ENCODE measurements around the gene LRRC52. TPM values are rescaled to one million over a fixed set of nuclear protein-coding genes. Genes with fewer than 3 reads are reported as not detected.

The LRRC52 gene
- total and polyA plus RNA-seq, 2 of the 13 experiments (the other 11 are each of a cell fraction or from before 2014, with no cell fraction given), result not detected

GRCh38 chr1:165597883-165598675, 54.3 kb downstream of the LRRC52 start:
- under 1% methylated on average over 37 of the region's 38 CpGs for WGBS (ENCODE audit: low lambda C conversion rate)
- peak overlapping the region; percentile 96 for H3K4me2 ChIP-seq (ENCODE audit: low read depth, low read length)
- H3K9me3 ChIP-seq (ENCODE audit: low read length), result no peaks in the 10 kb centered on the region
- H2AFZ ChIP-seq (ENCODE audit: low read length), result peak overlapping the region; percentile 83
- peak; percentile 90 for DNase-seq (ENCODE audit: low spot score)
- H3K27me3 ChIP-seq (ENCODE audit: control insufficient read depth in 1 of 2, insufficient read depth in 2 of 2, low read length in 2 of 2), result no peaks in the 10 kb centered on the region
- no peaks in the 10 kb centered on the region for H3K79me2 ChIP-seq (ENCODE audit: insufficient read depth, low read length)
- peak overlapping the region; percentile 74 for H3K9ac ChIP-seq (ENCODE audit: insufficient read depth, low read depth, low read length)
- H3K4me3 ChIP-seq (replicated peaks in 1 of 3; ENCODE audit: insufficient read depth in 1 of 3, low read depth in 2 of 3, low read length in 3 of 3), result peak overlapping the region; percentile 55 to 77 (median 70)
- in situ Hi-C loops (cut with HindIII; ENCODE audit: extremely low pct_ligation_motif_present, low pct_unique_long_range_greater_than_20kb) (loop anchor here (25.0 kb wide), 1 partner anchor 461 kb away; no protein-coding TSS in a partner anchor), intact Hi-C loops (cut with micrococcal nuclease; ENCODE audit: unreplicated experiment) (loop anchor here (10.0 kb wide), 1 partner anchor 343 kb away; no protein-coding TSS in a partner anchor)
- peak overlapping the region; percentile 26 for H3K27ac ChIP-seq (ENCODE audit: extremely low read length, insufficient read depth, low read length)
- peak; percentile 71 for FAIRE-seq
- ChIA-PET POLR2A (interaction anchor here (0.7 to 1.0 kb wide), 3 partner anchors 33 to 231 kb away, joined by 4 to 7 read pairs (median 4); partner anchors contain the start of genes ALDH9A1 and MGST3), CTCF (ENCODE audit: low intra/inter-chr PET ratio, low total read pairs) (no interaction called here)
- no peaks in the 10 kb centered on the region for H4K20me1 ChIP-seq (ENCODE audit: insufficient read depth, low read length)
- peaks cover 38% of the 10 kb centered on the region for H3K4me1 ChIP-seq (ENCODE audit: insufficient read depth, low read length)
- ATAC-seq, result peak; percentile 99
- BruUV-seq (replicated peaks), result no TSS peak
- H3K36me3 ChIP-seq (replicated peaks in 1 of 2; ENCODE audit: control insufficient read depth in 1 of 2, insufficient read depth in 2 of 2, low read length in 2 of 2), result no peaks in the 10 kb centered on the region
- TF ChIP-seq KLF13 (CRISPR knock-in tag; IDR thresholded peaks at IDR 0.05) (no peak), CHD2 (IDR thresholded peaks at IDR 0.05; ENCODE audit: low read depth, low read length) (no peak), MED8 (CRISPR knock-in tag; IDR thresholded peaks at IDR 0.05; ENCODE audit: insufficient replicate concordance) (no peak), YEATS4 (CRISPR knock-in tag; IDR thresholded peaks at IDR 0.05; ENCODE audit: borderline replicate concordance) (0 out of 2 replicates have a peak, but pooled peaks have one; percentile 58), ZNF83 (CRISPR knock-in tag; IDR thresholded peaks at IDR 0.05; ENCODE audit: borderline replicate concordance) (no peak), ZNF124 (CRISPR knock-in tag; IDR thresholded peaks at IDR 0.05) (0 out of 2 replicates have a peak, but pooled peaks have one; percentile 30), NFE2L1 (CRISPR knock-in tag; IDR thresholded peaks at IDR 0.05; ENCODE audit: borderline replicate concordance) (no peak), NFYB (CRISPR knock-in tag; IDR thresholded peaks at IDR 0.05) (peak; percentile 89), PHF20 (CRISPR knock-in tag; IDR thresholded peaks at IDR 0.05) (0 out of 2 replicates have a peak, but pooled peaks have one; percentile 17), ZBTB43 (CRISPR knock-in tag; conservative IDR thresholded peaks at IDR 0.05) (no peak), ZNF333 (CRISPR knock-in tag; IDR thresholded peaks at IDR 0.05; ENCODE audit: borderline replicate concordance) (no peak), ZNF563 (CRISPR knock-in tag; IDR thresholded peaks at IDR 0.05) (no peak), CENPT (CRISPR knock-in tag; IDR thresholded peaks at IDR 0.05; ENCODE audit: low read depth) (no peak), PAF1 (CRISPR knock-in tag; IDR thresholded peaks at IDR 0.05) (no peak), ZNF121 (CRISPR knock-in tag; IDR thresholded peaks at IDR 0.05) (no peak), ZFX (CRISPR knock-in tag; IDR thresholded peaks at IDR 0.05; ENCODE audit: low read depth) (no peak), ZNF468 (CRISPR knock-in tag; IDR thresholded peaks at IDR 0.05) (no peak), ZNF296 (CRISPR knock-in tag; conservative IDR thresholded peaks at IDR 0.05) (no peak), MAZ (IDR thresholded peaks at IDR 0.05; ENCODE audit: borderline replicate concordance, low read depth, low read length) (no peak), MAZ (CRISPR knock-in tag; IDR thresholded peaks at IDR 0.05; ENCODE audit: low read depth) (no peak)
- TF ChIP-seq, protein P1, sequence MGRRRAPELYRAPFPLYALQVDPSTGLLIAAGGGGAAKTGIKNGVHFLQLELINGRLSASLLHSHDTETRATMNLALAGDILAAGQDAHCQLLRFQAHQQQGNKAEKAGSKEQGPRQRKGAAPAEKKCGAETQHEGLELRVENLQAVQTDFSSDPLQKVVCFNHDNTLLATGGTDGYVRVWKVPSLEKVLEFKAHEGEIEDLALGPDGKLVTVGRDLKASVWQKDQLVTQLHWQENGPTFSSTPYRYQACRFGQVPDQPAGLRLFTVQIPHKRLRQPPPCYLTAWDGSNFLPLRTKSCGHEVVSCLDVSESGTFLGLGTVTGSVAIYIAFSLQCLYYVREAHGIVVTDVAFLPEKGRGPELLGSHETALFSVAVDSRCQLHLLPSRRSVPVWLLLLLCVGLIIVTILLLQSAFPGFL (CRISPR knock-in tag; IDR thresholded peaks at IDR 0.05), result no peak
- TF ChIP-seq, protein P2, sequence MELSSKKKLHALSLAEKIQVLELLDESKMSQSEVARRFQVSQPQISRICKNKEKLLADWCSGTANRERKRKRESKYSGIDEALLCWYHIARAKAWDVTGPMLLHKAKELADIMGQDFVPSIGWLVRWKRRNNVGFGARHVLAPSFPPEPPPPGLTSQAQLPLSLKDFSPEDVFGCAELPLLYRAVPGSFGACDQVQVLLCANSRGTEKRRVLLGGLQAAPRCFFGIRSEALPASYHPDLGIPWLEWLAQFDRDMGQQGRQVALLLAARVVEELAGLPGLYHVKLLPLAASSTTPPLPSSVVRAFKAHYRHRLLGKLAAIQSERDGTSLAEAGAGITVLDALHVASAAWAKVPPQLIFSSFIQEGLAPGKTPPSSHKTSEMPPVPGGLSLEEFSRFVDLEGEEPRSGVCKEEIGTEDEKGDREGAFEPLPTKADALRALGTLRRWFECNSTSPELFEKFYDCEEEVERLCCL (CRISPR knock-in tag; IDR thresholded peaks at IDR 0.05; ENCODE audit: borderline replicate concordance), result no peak

Data from HepG2 (cell line).